GM18499 (cell line): ENCODE measurements around the gene EFCAB11.

Source experiments
- ATAC-seq: cut with Tn5 transposase; IDR thresholded peaks from one replicate; pipeline ENCODE4 v1.9.1; 2021; ENCODE audit warnings: moderate number of reproducible peaks; ENCODE audit not compliant: insufficient read depth, unreplicated experiment

Gene EFCAB11

GRCh38 chr14:89833120-89833532 lies 121.4 kb downstream of the EFCAB11 start:
- ATAC-seq, result no peak

GRCh38 chr14:89828471-89829165 lies 125.9 kb downstream of the EFCAB11 start:
- no peak for ATAC-seq

GRCh38 chr14:89827265-89827664 lies 127.3 kb downstream of the EFCAB11 start:
- ATAC-seq, result no peak

- no peak for ATAC-seq
Observed at GRCh38 chr14:89826596-89826995, 127.9 kb downstream of the EFCAB11 start.

- ATAC-seq, result no peak
Observed at GRCh38 chr14:89823743-89824142, 130.8 kb downstream of the EFCAB11 start.

- ATAC-seq, result no peak
Observed at GRCh38 chr14:89814126-89814525, 140.4 kb downstream of the EFCAB11 start.

- no peak for ATAC-seq
Observed at GRCh38 chr14:89813617-89814031, 140.9 kb downstream of the EFCAB11 start.

GRCh38 chr14:89811954-89812575 lies 142.5 kb downstream of the EFCAB11 start:
- no peak for ATAC-seq

- ATAC-seq, result no peak
Observed at GRCh38 chr14:89810101-89810500, 144.4 kb downstream of the EFCAB11 start.

- no peak for ATAC-seq
Observed at GRCh38 chr14:89807892-89808291, 146.6 kb downstream of the EFCAB11 start.

- ATAC-seq, result no peak
Observed at GRCh38 chr14:89807151-89807550, 147.4 kb downstream of the EFCAB11 start.

GRCh38 chr14:89806451-89806850 lies 148.1 kb downstream of the EFCAB11 start:
- ATAC-seq, result no peak

GRCh38 chr14:89805501-89805900 lies 149.0 kb downstream of the EFCAB11 start:
- no peak for ATAC-seq

- no peak for ATAC-seq
Observed at GRCh38 chr14:89803542-89803941, 151.0 kb downstream of the EFCAB11 start.

GRCh38 chr14:89801136-89801535 lies 153.4 kb downstream of the EFCAB11 start:
- ATAC-seq, result no peak

GRCh38 chr14:89798212-89798773 lies 156.2 kb downstream of the EFCAB11 start:
- no peak for ATAC-seq

- ATAC-seq, result no peak
Observed at GRCh38 chr14:89797148-89797547, 157.4 kb downstream of the EFCAB11 start.

GRCh38 chr14:89794096-89794495 lies 160.4 kb downstream of the EFCAB11 start:
- ATAC-seq, result no peak

GRCh38 chr14:89793367-89793716 lies 161.2 kb downstream of the EFCAB11 start:
- ATAC-seq, result no peak

GRCh38 chr14:89792489-89793366 lies 161.8 kb downstream of the EFCAB11 start:
- no peak for ATAC-seq

- no peak for ATAC-seq
Observed at GRCh38 chr14:89787525-89787924, 167.0 kb downstream of the EFCAB11 start.
